Measurements from ENCODE around the gene TCTN1.
A peak's percentile ranks its signal among the peaks of the same experiment; 100 is the strongest.
"Not testable (repeated sequence)": the region's sequence is repeated elsewhere in the genome, so short reads cannot be mapped to it uniquely, and the experiment has no call there.

The TCTN1 gene

DNA sequence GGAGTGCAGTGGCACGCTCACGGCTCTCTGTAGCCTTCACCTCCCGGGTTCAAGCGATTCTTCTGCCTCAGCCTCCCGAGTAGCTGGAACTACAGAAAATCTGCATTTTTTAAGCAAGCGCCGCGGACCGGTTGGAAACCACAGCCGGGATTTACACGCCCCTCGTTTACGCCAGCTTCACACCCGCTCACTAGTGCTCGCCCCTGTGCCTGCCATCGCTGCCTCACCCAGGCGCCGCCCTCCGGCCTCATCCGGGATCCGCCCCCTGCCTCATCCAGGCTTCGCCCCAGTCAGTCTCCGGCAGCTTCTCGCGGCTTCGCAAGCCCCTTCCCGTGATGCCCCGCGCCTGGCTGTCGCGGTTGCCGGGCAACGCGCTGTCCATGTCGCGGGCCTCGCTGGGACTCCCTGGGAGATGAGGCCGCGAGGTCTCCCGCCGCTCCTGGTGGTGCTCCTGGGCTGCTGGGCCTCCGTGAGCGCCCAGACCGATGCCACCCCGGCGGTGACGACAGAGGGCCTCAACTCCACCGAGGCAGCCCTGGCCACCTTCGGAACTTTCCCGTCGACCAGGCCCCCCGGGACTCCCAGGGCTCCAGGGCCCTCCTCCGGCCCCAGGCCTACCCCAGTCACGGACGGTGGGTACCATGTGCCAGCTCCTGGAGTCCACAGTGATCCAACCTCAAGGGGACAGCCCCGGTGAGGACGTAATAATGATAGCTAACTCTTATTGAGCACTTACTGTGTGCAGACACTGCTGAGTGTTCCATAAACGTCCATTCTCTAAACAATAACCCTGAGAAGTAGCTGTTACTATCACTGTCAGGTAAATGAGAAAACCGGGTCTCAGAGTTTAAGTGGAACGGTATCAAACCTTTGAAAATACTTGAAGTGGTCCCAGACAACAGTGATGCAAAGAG lies at the start of gene TCTN1:
TSS of gene TCTN1 (plus strand) at position 359 of the 914 bp plus-strand sequence. CDS start at position 413, 54 bp downstream.
- peak; percentile 96 for DNase-seq (ENCODE audit: low read depth)

DNA sequence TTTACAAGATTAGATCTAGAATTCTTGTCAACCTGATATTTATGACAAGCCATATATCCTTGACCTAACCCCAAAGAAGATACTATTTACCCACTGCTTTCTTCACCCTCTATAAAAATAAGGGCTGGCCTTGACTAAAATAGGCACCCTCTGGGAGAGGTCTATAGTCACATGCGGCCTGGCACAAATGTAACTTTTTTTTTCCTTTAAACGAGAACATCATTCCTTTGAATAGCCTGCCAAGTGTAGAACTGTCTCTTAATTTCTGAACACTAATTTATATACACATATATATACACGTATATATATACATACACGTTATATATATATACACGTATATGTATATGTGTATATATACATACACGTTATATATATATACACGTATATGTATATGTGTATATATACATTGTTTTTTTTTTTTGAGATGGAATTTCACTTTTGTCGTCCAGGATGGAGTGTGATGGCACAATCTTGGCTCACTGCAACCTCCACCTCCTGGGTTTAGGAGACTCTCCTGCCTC lies 49.4 kb upstream of the TCTN1 start:
- DNase-seq (ENCODE audit: low read depth): no peak

DNA sequence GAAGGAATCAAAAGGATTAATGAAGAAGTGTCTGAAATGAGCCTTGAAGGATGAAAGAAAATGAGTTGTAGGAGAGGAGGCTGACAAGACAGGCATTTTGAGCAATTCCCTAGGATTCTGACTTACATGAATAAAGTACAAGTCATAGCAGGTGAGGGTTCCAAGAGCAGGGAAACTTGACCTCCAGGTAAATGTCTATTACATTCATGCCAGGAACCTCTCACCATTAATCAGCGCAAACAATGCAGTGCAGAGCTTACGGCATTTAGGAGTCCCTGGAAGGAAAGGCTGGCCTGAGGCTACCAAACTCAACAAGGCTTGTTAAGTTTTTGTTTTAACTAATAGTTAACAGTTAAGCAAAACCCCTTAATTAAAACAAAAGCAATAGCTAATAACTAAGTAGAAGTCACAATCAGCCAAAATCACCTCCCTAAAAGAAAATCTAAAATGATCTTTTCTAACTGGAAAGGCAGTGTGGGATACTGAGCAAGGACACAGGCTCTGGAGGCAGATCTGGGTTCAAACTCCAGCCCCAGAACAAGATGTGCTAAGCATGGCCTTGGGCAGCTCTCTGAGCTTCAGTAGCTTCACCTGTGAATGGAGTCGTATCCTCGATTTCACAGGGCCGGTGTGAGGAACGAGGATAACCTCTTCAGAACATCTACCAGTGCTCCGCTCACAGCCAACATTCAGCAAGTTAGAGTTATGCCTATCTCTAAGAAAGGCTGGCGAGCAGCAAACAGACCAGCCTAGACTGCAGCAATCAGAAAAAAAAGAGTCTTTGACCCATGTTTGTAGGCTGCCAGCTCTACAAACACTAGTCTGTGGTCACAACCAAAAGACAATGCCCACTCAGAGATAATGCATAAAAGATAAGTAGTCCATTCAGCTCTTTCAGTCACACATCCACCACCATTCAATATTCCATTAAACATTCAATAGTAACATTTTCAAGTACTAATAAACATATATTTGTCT lies 47.7 kb upstream of the TCTN1 start:
- no peak for DNase-seq (ENCODE audit: low read depth)

DNA sequence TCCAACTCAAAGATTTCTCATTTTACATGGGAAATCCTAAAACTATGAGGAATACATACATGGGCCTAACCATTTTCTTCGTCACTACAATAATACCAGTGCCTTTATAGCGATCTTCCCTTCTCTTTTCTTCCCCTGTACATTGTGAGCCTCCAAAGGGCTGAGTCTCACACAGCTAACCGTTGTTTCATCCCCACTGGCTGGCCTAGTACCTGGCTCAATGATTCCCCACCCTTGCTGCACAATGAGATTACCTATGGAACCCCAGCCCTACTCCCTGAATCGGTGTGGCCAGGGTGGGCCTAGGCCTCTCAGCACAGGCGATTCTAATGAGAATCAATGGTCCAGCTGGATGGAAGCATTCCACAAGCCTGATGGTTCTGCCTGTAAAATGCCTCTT lies 46.9 kb upstream of the TCTN1 start:
- DNase-seq (ENCODE audit: low read depth): no peak

DNA sequence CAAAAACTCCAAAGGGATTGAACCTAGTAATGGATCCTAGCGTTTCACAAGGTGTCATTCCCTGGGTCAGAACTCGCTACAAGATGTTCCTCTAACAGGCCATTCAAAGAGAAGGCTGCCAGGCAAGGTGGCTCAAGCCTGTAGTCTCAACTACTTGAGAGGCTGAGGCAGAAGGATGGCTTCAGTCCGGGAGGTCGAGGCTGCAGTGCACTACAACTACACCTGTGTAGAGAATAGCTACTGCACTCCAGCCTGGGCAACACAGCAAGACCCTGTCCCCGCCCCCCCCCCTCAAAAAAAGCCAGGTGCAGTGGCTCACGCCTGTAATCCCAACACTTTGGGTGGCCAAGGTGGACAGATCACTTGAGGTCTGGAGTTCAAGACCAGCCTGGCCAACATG lies 45.2 kb upstream of the TCTN1 start:
- no peak for DNase-seq (ENCODE audit: low read depth)

DNA sequence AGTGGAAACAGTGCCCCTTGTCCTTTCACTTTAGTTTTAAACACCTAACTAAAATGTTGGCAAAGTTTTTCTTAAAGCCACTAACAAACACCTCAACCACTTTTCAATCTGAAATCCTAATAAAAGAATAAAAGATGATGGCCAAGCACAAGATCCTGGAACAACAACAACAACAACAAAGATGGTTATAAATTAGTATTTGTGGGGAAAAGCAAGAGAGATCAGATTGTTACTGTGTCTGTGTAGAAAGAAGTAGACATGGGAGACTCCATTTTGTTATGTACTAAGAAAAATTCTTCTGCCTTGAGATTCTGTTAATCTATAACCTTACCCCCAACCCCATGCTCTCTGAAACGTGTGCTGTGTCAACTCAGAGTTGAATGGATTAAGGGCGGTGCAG lies 44.1 kb upstream of the TCTN1 start:
- not testable (repeated sequence) for DNase-seq (ENCODE audit: low read depth)

DNA sequence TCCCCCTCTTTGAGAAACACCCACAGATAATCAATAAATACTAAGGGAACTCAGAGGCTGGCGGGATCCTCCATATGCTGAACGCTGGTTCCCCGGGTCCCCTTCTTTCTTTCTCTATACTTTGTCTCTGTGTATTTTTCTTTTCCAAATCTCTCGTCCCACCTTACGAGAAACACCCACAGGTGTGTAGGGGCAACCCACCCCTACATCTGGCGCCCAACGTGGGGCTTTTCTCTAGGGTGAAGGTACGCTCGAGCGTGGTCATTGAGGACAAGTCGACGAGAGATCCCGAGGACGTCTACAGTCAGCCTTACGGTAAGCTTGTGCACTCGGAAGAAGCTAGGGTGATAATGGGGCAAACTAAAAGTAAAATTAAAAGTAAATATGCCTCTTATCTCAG lies 43.1 kb upstream of the TCTN1 start:
- not testable (repeated sequence) for DNase-seq (ENCODE audit: low read depth)

DNA sequence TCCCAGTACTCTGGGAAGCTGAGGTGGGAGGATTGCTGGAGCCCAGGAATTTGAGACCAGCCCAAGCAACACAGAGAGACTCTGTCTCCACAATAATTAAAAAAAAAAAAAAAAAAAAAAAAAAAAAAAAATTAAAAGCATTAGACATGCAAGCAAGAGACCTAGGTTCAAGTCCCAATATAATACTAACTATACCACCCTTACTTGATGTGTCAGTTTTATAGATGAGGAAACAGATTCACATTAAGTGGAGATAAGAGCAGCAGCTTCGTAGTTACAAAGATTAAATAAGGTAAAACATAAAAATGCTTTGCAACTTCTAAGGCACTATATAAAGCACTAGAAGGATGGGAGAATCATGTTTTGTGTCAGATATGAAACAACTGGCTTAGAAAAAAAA lies 39.9 kb upstream of the TCTN1 start:
- DNase-seq (ENCODE audit: low read depth): no peak

DNA sequence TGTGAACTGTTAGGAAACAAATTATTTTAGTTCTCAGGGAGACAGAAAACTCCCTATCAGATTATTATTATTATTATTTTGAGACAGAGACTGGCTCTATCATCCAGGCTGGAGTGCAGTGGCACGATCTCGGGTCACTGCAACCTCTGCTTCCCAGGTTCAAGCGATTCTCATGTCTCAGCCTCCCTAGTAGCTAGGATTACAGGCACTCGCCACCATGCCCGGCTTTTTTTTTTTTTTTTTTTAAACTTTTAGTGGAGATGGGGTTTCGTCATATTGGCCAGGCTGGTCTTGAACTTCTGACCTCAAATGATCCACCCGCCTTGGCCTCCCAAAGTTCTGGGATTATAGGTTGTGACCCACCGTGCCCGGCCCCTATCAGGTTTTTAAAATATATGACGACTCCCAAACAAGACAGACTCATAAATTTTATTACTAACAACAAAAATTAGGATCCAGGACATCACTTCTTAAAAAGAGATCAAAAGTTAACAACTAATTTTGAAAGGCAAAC lies 39.2 kb upstream of the TCTN1 start:
- DNase-seq (ENCODE audit: low read depth): not testable (repeated sequence)

DNA sequence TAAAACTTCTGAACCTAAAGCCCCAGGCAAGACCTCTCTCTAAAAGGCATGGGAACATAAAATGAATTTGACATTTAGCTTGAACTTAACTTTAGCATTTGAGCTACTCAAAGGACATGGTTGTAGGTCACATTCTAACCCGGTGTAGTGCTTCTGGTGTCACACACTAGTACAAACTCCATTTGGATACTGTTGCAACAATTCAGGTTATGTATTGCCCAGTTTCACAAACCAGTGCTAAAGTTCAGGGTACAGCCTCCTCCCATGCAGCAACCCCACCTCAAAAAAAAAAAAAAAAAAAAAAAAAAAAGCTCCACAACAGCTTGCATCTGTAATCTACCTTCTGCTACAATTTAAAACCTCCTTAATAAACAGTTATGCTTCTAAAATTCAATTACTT lies 38.6 kb upstream of the TCTN1 start:
- DNase-seq (ENCODE audit: low read depth): no peak

DNA sequence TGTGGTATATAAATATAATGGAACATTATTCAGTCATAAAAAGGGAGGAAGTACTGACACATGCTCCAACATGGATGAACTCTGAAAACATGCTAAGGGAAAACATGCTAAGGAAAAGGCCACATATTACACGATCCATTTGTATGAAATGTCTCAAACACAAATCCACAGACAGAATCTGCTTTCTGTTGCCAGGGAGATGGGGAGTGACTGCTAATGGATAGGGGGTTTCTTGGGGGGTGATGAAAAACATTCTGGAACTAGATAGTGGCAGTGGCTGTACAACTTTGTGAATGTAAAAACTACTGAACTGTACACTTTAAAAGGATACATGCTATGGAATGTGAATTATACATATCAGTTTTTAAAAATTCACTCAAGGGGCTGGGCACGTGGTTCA lies 37.4 kb upstream of the TCTN1 start:
- DNase-seq (ENCODE audit: low read depth): no peak

DNA sequence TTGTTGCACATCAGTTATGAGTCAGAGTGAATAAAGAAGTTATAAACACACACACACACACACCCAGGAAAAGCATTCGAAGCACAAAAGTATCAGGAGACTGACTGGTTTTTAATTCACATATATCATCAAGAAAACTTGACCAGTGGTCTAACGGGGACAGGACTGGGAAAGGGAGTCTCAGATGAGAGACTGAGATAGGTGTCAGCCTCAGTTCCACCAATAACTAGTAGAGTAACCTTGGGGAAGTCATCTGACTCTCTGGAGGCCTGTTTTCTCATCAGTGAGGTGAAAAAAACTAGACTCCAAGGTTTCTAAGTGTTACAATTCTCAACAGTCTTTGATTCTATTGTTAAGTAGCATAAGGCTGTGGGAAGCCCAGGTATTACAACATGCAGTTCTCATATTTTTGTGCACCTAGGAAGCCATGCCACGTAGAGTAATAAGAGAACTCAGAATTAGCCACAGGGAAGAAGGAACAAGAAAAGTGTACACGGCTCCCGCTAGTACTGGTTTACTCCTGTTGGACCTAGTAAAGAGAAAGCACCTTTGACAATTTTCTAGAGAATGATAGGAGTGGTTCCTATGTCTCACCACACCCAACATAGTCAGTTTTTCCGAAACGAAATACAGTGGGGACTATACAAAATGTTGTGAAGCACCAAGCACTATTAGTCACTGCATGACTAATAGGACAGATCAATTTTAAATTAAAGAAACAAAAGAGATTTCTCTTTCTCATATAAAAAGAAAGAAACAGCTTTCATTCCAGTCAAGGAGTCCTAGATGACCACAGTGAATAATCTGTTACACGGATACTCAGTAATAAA lies 35.9 kb upstream of the TCTN1 start:
- peak; percentile 89 for DNase-seq (ENCODE audit: low read depth)

DNA sequence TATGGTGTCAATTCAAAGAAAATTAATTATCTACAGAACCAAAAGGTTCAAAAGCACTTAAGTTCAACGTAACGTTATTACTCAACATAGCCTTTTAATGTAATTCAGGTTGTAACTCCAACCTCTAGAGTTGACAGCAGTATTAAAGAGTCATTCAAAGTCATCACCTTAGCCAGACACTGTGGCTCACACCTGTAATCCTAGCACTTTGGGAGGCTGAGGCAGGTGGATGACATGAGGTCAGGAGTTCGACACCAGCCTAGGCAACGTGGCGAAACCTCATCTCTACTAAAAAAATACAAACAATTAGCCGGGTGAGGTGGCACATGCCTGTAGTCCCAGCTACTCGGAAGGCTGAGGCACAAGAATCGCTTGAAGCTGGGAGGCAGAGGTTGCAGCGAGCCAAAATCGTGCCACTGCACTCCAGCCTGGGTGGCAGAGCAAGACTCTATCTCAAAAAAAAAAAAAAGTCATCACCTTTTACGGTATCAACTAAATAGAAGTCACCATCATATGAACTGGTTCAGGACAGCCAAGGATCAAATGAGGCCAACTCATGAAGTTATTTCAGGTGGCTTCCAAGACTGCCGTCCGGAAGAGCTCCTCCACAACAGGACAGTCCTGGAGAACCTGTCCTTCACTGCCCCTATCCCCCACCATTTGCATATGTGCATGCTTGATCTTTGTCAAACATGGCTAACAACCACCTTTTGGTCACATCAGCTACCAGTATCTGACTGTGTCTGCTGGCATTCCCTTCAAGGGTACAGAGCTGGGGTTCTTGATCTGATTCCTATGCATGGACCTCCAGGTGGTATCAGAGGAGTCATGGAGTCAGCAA lies 35.0 kb upstream of the TCTN1 start:
- DNase-seq (ENCODE audit: low read depth): no peak

DNA sequence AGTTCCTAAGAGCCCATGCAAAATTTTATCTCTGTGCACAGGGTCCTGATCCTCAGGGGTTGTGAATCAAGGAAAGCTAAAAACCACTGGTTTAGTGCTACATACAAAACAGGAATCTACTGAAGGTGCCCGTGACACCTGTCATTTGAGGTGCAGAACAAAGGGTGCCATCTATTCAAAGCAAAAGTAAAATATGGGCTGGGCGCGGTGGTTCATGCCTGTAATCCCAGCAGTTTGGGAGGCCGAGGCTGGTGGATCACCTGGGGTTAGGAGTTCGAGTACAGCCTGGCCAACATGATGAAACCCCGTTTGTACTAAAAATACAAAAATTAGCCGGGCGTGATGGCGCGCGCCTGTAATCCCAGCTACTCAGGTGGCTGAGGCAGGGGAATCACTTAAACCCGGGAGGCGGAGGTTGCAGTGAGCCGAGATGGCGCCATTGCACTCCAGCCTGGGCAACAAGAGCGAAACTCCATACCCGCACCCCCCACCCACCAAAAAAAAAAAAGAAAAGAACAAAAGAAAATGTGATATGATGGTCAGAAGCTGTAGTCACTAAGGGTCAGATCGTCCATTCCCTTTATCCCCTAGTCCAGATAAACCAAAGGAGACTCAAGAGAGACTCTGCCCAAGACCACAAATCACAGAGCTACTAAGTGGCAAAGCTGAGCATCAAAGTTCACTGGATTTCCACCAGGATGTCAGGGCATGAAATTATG lies 34.2 kb upstream of the TCTN1 start:
- no peak for DNase-seq (ENCODE audit: low read depth)

DNA sequence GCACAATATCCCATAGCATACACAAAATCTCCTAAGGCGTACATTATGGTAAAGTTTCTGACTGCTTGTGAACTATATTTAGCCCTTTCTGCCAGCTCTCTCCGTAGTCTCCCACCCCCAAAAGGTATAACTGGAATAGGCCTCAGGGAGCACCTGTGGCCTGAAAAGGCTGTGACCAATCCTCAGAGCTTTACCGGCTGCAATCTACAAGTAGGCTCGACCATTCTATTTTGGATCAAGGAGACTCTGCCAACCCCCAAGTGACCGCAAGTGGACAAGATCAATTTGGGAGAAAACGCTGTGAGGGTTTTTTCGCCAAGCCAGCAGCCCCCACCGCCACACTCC lies 32.0 kb upstream of the TCTN1 start:
- no peak for DNase-seq (ENCODE audit: low read depth)

DNA sequence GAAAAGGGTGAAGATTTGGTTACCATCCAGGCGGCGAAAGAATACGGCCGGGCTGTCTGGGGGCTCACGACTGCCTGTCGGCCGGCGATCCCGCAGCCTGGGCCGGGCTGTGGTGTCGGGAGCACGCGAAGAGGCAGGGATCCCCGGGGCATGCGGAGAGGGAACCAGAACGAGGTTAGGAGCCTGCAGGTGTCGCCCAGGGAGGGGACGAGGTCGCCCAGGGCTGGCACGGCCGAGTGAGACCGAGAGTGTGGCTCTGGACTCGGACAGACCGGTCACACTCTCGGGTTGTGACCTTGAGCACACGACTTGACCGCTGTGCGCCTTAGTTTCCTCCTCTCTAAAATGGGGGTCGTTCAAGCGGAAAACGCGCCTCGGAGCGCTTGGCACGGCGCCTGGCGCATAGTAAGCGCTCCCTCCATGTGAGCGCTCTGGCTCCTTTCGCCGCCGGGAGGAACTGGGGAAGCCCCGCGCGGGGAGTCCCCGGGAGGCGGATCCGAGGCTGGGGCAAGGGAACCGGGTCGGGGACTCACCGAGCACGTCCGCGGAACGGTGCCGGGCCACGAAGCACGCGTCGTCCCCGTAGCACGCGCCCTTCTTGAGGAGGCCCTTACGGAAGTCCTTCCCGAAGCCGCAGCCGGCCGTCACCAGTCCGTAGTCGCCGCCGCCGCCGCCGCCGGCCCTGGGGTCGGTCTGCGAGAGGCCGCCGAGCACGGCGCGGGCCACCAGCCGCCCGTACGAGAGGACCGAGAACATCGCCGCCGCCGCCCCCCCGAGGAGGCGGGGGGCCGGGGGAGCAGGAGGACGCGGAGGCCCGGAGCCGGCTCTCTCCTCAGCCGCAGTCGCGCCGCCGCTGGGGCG lies 31.4 kb upstream of the TCTN1 start:
- peak; percentile 72 for DNase-seq (ENCODE audit: low read depth)

DNA sequence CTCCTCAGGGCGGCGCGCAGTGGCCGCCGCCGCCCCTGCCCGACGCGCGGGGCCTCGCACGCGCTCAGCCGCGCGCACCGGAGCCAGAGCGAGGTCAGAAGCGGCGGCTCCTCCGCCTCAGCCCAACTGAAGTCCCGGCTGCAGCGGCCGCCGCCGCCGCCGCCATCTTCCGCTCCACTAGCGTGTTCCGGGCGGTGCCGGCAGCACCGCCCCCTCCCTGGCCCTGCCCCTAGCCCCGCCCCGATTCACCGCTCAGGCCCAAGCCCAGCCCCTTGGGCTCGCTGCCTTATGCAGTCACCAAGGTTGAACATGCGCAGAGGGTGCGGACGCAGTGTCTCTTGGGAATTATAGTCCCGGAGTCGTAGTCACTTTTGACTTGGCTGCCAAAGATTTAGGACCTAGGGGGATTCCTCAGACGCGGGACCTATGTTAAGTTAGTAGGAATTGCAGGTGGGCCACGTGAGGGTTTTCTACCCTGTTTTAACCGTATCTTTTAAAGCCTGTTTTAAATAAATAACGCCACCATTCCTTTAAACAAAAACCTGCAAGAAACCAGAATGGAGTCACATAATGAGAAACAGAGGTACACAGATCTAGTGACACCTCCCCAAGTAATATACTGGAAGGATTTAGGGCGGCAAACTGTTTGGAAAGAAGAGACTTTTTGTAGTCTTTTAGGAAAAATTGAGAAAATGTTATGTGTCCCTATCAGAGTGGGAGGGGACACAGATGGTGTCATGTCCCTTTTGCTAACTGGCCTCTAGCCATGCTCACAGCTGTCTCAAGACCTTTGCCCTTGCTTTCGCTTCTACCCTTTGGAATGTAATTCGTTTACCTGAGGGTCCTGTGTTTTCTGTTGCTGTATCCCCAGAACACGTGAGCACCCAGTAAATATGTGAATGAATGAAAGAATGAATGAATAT lies 30.5 kb upstream of the TCTN1 start, which contains the start of gene PPTC7:
TSS of gene PPTC7 (minus strand) at position 182 of the 923 bp plus-strand sequence. CDS start 287 bp downstream, outside the sequence.
- DNase-seq (ENCODE audit: low read depth): peak; percentile 95

Measured in iris pigment epithelial cell (primary cell).